OCI-LY1 (cell line): ENCODE data around the gene PRKCA.
A peak's percentile ranks its signal among the peaks of the same experiment; 100 is the strongest.

ENCODE experiments used
- H2AFZ ChIP-seq: fragments of 200-600 bp; sonication (generic), shearing (Covaris generic); 2 replicates; pipeline ENCODE4 v1.6.0; 2014; ENCODE audit warnings: antibody characterized with exemption, mild to moderate bottlenecking, low read length
- H3F3A ChIP-seq: fragments of 200-600 bp; sonication (generic), shearing (Covaris generic); 2 replicates; pipeline ENCODE4 v1.6.0; 2014; ENCODE audit warnings: mild to moderate bottlenecking, antibody characterized with exemption, low read length, moderate library complexity; ENCODE audit not compliant: insufficient read depth
- H3K27ac ChIP-seq: fragments of 200-600 bp; sonication (generic); 2 replicates; pipeline ENCODE4 v1.5.1; 2014; ENCODE audit warnings: low read length, mixed run types, mild to moderate bottlenecking, low read depth; ENCODE audit not compliant: poor library complexity, severe bottlenecking
- H3K27me3 ChIP-seq: fragments of 200-600 bp; sonication (generic); 2 replicates; pipeline ENCODE4 v1.6.0; 2014; ENCODE audit warnings: antibody characterized with exemption, mild to moderate bottlenecking, low read length, moderate library complexity; ENCODE audit not compliant: insufficient read depth
- H3K36me3 ChIP-seq: fragments of 200-600 bp; sonication (generic); 2 replicates; pipeline ENCODE4 v1.6.1; 2014; ENCODE audit warnings: mild to moderate bottlenecking, antibody characterized with exemption, low read length, moderate library complexity, mixed read lengths; ENCODE audit not compliant: insufficient read depth
- H3K4me1 ChIP-seq: fragments of 200-600 bp; sonication (generic); 2 replicates; pipeline ENCODE4 v1.5.1; 2014; ENCODE audit warnings: mild to moderate bottlenecking, low read length, moderate library complexity; ENCODE audit not compliant: insufficient read depth, severe bottlenecking
- H3K4me2 ChIP-seq: fragments of 200-600 bp; sonication (generic), shearing (Covaris generic); 2 replicates; pipeline ENCODE4 v1.6.1; 2014; ENCODE audit warnings: low read length
- H3K4me3 ChIP-seq: fragments of 200-600 bp; sonication (generic); 2 replicates; pipeline ENCODE4 v1.5.1; 2014; ENCODE audit warnings: low read length, low read depth, mild to moderate bottlenecking, mixed read lengths; ENCODE audit not compliant: poor library complexity, severe bottlenecking
- H3K79me2 ChIP-seq: fragments of 200-600 bp; shearing (Covaris generic); 2 replicates; pipeline ENCODE4 v1.6.1; 2016; ENCODE audit warnings: mixed run types, low read length, mixed read lengths; ENCODE audit not compliant: insufficient read depth
- H3K9ac ChIP-seq: fragments of 200-600 bp; sonication (generic), shearing (Covaris generic); 2 replicates; pipeline ENCODE4 v1.6.1; 2014; ENCODE audit warnings: mild to moderate bottlenecking, low read length, mixed read lengths
- H3K9me2 ChIP-seq: fragments of 200-600 bp; sonication (generic), shearing (Covaris generic); 2 replicates; pipeline ENCODE4 v1.6.1; 2014; ENCODE audit warnings: low read depth, mild to moderate bottlenecking, low read length, mixed read lengths
- H3K9me3 ChIP-seq: fragments of 200-600 bp; shearing (Covaris generic); 2 replicates; pipeline ENCODE4 v1.6.1; 2014; ENCODE audit warnings: low read length, mixed read lengths
- H4K20me1 ChIP-seq: fragments of 200-600 bp; sonication (generic), shearing (Covaris generic); 2 replicates; pipeline ENCODE4 v1.6.0; 2016; ENCODE audit warnings: mild to moderate bottlenecking, low read length; ENCODE audit not compliant: insufficient read depth
- CTCF ChIP-seq: fragments of 200-600 bp; sonication (generic), shearing (Covaris generic); IDR thresholded peaks from 2 replicates; pipeline ENCODE4 v1.5.1; 2017; ENCODE audit warnings: mild to moderate bottlenecking, antibody characterized with exemption, low read length, moderate library complexity, mixed read lengths
- EZH2 ChIP-seq: fragments of 200-600 bp; sonication (generic), shearing (Covaris generic); IDR thresholded peaks from 2 replicates; pipeline ENCODE4 v1.8.0; 2017; ENCODE audit warnings: borderline replicate concordance, mixed run types, mild to moderate bottlenecking, antibody characterized with exemption, low read length, moderate library complexity, mixed read lengths

Gene PRKCA

GRCh38 chr17:66805567-66805966 is 503.2 kb downstream of the PRKCA start:
- H3K4me2 ChIP-seq = no peak overlapping the region; the same call in 1 of the 2 replicates
- H3K9ac ChIP-seq = no peak overlapping the region
- no peak overlapping the region for H2AFZ ChIP-seq
- H4K20me1 ChIP-seq = no peaks in the 10 kb centered on the region
- H3K9me2 ChIP-seq = no peaks in the 10 kb centered on the region
- H3K27me3 ChIP-seq = no peaks in the 10 kb centered on the region
- TF ChIP-seq EZH2 (no peak), CTCF (no peak)
- no peaks in the 10 kb centered on the region for H3K79me2 ChIP-seq
- H3K9me3 ChIP-seq = no peaks in the 10 kb centered on the region
- H3K36me3 ChIP-seq = no peaks in the 10 kb centered on the region; the same call in 1 of the 2 replicates
- H3F3A ChIP-seq = no peaks in the 10 kb centered on the region
- H3K27ac ChIP-seq = no peak overlapping the region
- H3K4me3 ChIP-seq = no peak overlapping the region
- H3K4me1 ChIP-seq = peaks cover 46% of the 10 kb centered on the region

- no peaks in the 10 kb centered on the region; the same call in 1 of the 2 replicates for H3K36me3 ChIP-seq
Observed at GRCh38 chr17:66807182-66807581, 504.8 kb downstream of the PRKCA start.

GRCh38 chr17:66809408-66809807 is 507.0 kb downstream of the PRKCA start:
- Histone ChIP-seq H3K9ac (no peak overlapping the region), H3K27ac (no peak overlapping the region), H3K79me2 (no peaks in the 10 kb centered on the region), H3K36me3 (no peaks in the 10 kb centered on the region; the same call in 1 of the 2 replicates), H4K20me1 (no peaks in the 10 kb centered on the region), H3F3A (no peaks in the 10 kb centered on the region), H3K4me3 (no peak overlapping the region), H3K4me1 (peaks cover 52% of the 10 kb centered on the region), H3K9me3 (no peaks in the 10 kb centered on the region), H3K9me2 (no peaks in the 10 kb centered on the region), H2AFZ (no peak overlapping the region), H3K27me3 (no peaks in the 10 kb centered on the region), H3K4me2 (no peak overlapping the region)
- no peak for TF ChIP-seq EZH2
- TF ChIP-seq CTCF = no peak

More at GRCh38 chr17:66807182-66807581, 504.8 kb downstream of the PRKCA start:
- TF ChIP-seq CTCF (no peak), EZH2 (no peak)
- no peaks in the 10 kb centered on the region for H3K9me3 ChIP-seq
- H2AFZ ChIP-seq = no peak overlapping the region
- no peaks in the 10 kb centered on the region for H3K27me3 ChIP-seq
- H3K9me2 ChIP-seq = no peaks in the 10 kb centered on the region
- no peaks in the 10 kb centered on the region for H3K79me2 ChIP-seq
- peaks cover 52% of the 10 kb centered on the region for H3K4me1 ChIP-seq
- H3K4me2 ChIP-seq = no peak overlapping the region
- H3F3A ChIP-seq = no peaks in the 10 kb centered on the region
- peak overlapping the region; percentile 37 for H3K27ac ChIP-seq
- no peak overlapping the region for H3K4me3 ChIP-seq
- H4K20me1 ChIP-seq = no peaks in the 10 kb centered on the region
- no peak overlapping the region for H3K9ac ChIP-seq
